Thymus (tissue), 11 donors: ENCODE measurements around the gene RAPGEF1. TPM values are rescaled to one million over a fixed set of nuclear protein-coding genes. Genes with fewer than 3 reads are reported as not detected.
A peak's percentile ranks its signal among the peaks of the same experiment; 100 is the strongest.

Experiments used
- DNase-seq, 9 donors: peaks; one replicate each; pipeline ENCODE4 v3.0.0-alpha.2; 2013; ENCODE audit warnings: low spot score in 9 of 9, low read depth in 6 of 9, missing footprints in 1 of 9
- H3K27ac ChIP-seq, 2 donors: one replicate each; pipeline ENCODE4 v1.5.1; 2013; ENCODE audit warnings: control low read depth in 1 of 2, low read depth in 1 of 2, low read length in 1 of 2, mild to moderate bottlenecking in 1 of 2, moderate library complexity in 1 of 2
- H3K27me3 ChIP-seq, 2 donors: one replicate each; pipeline ENCODE4 v1.5.1; 2013; ENCODE audit warnings: low read length in 1 of 2; ENCODE audit not compliant: control insufficient read depth in 2 of 2, insufficient read depth in 1 of 2
- H3K36me3 ChIP-seq, 2 donors: one replicate each; pipeline ENCODE4 v1.5.1; 2013; ENCODE audit warnings: low read length in 1 of 2, mild to moderate bottlenecking in 1 of 2, moderate library complexity in 1 of 2; ENCODE audit not compliant: control insufficient read depth in 2 of 2, insufficient read depth in 2 of 2
- H3K4me1 ChIP-seq, 2 donors: one replicate each; pipeline ENCODE4 v1.5.1; 2013; ENCODE audit warnings: low read length in 2 of 2; ENCODE audit not compliant: control insufficient read depth in 2 of 2, insufficient read depth in 2 of 2
- H3K4me3 ChIP-seq, 2 donors: one replicate each; pipeline ENCODE4 v1.5.1; 2013; ENCODE audit warnings: low read length in 2 of 2, control low read depth in 1 of 2, mild to moderate bottlenecking in 1 of 2
- H3K9me3 ChIP-seq, 2 donors: one replicate each; pipeline ENCODE4 v1.5.1; 2013; ENCODE audit warnings: low read length in 1 of 2, mild to moderate bottlenecking in 1 of 2; ENCODE audit not compliant: control insufficient read depth in 2 of 2, insufficient read depth in 1 of 2
- WGBS: extraction: QIAGEN DNeasy Blood & Tissue Kit; methylation state at CpG from one replicate; pipeline ENCODE4 v1.1.7; 2013; 5-methylcytosine and 5-hydroxymethylcytosine counted together
- polyA plus RNA-seq: library from polyadenylated mRNA; stranded (reverse); fragments of 200-250 nt; gene quantifications from one replicate; pipeline ENCODE4 v1.2.3, GENCODE V29; 2013
- total RNA-seq: library from RNA; stranded (reverse); fragments of 120-200 nt; gene quantifications from one replicate; pipeline ENCODE4 v1.2.4, GENCODE V29; 2013
- donor health status: healthy.

The RAPGEF1 gene
- total and polyA plus RNA-seq, 2 donors, result 21.6 to 25.9 TPM

DNA sequence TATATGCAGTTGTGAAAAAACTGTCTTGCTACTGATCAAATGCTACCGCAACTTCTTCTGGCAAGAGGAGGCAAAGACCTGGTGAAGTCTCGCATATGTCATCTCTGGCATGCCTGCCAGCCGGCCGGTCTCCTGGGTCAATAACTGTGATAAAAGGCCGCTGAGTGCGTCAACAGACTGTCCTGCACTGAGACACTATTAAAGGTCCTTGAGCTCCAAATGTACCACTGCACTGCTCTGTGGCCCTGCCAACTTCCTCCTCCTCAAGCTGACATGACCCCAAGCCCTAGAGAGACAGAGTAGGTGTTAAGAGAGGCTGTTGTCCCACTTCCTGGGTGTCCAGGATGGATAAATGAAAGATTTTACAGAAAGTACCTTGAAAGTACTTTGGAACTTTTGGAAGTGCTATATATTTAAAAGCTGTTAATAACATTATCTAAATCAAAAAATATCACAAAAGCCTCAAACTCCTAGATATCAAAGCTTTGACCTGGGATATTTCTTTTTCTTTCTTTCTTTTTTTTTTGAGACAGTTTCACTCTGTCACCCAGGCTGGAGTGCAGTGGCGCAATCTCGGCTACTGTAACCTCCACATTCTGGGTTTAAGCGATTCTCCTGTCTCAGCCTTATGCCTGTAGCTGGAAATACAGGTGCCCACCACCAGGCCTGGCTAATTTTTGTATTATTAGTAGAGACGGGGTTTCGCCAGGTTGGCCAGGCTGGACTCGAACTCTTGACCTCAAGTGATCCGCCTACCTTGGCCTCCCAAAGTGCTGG lies 31.5 kb downstream of the RAPGEF1 start:
- WGBS, result 90% methylated on average over 13 of the region's 13 CpGs
- Histone ChIP-seq H3K4me1 (peaks cover 35 to 61% of the 10 kb centered on the region in 2 donors), H3K27me3 (no peaks in the 10 kb centered on the region), H3K4me3 (no peak overlapping the region), H3K36me3 (peaks cover 0 to 3% of the 10 kb centered on the region in 2 donors), H3K27ac (no peak overlapping the region), H3K9me3 (no peaks in the 10 kb centered on the region)
- no peak for DNase-seq

DNA sequence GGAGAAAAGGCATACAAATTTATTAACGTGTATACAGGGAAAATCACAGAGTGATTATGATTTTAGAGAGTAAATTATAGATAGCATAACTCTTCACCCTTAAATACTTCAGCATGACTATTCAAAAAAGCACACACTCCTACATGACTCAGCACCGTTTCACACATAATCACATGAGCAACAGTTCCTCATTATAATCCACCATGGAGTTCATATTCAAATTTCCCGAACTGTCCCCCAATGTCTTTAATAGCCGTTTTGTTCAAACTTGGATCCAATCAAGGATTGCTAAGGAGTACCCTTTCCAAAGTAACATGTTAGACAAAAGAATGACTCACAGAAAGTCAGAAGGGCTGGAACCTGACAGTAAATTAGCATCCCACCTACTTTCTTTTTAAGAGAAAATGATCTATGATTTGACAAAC lies 32.1 kb downstream of the RAPGEF1 start:
- no peak overlapping the region for H3K4me3 ChIP-seq
- H3K9me3 ChIP-seq, result no peaks in the 10 kb centered on the region
- no peak overlapping the region for H3K27ac ChIP-seq
- peaks cover 0 to 3% of the 10 kb centered on the region in 2 donors for H3K36me3 ChIP-seq
- 28% methylated on average over 4 of the region's 4 CpGs for WGBS
- H3K27me3 ChIP-seq, result no peaks in the 10 kb centered on the region
- DNase-seq, result peak in 1 of 9 donors; percentile 37
- H3K4me1 ChIP-seq, result peaks cover 35 to 60% of the 10 kb centered on the region in 2 donors

DNA sequence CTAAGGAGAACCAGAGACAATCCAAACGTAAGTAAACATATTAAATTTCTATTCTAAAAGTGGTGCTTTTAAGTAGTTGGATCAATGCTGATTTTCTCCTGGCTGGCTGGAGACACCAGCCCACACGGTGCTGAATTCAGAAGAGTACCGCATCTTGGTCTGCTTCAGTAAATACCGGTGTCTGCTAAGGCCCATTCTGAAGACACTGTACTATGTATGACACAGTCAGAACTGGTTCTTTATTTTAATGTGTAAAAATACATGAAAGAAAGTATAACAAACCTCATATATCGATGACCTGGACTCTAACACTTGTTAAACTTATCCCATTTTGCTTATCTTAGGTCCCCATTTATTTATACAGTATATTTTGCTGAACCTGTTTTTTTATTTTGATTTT lies 32.8 kb downstream of the RAPGEF1 start:
- no peak overlapping the region for H3K4me3 ChIP-seq
- DNase-seq, result no peak
- no peak overlapping the region for H3K27ac ChIP-seq
- no peaks in the 10 kb centered on the region for H3K9me3 ChIP-seq
- peaks cover 35 to 60% of the 10 kb centered on the region in 2 donors for H3K4me1 ChIP-seq
- no peaks in the 10 kb centered on the region for H3K27me3 ChIP-seq
- H3K36me3 ChIP-seq, result peaks cover 0 to 3% of the 10 kb centered on the region in 2 donors
- WGBS, result 93% methylated on average over 5 of the region's 5 CpGs

DNA sequence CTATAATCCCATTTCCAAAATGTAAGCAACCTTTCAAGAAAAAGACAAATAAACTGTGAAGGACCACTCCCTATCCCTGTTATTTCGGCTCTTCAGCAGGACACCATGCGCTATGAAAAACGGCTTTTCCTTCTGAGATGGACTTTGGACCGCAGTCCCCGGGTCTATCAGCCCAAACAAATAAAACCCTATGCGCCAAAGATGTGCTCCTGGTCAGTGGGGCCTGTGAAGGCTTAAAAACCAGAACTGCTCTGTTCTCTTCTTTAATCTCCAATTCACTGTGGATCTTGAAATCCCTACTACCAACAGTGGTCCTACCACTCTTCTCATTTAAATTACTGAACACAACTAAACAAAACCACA lies 33.3 kb downstream of the RAPGEF1 start:
- no peak for DNase-seq
- no peak overlapping the region for H3K4me3 ChIP-seq
- H3K27ac ChIP-seq, result no peak overlapping the region
- peaks cover 0 to 3% of the 10 kb centered on the region in 2 donors for H3K36me3 ChIP-seq
- no peaks in the 10 kb centered on the region for H3K27me3 ChIP-seq
- peaks cover 35 to 60% of the 10 kb centered on the region in 2 donors for H3K4me1 ChIP-seq
- WGBS, result 98% methylated on average over 6 of the region's 6 CpGs
- no peaks in the 10 kb centered on the region for H3K9me3 ChIP-seq

DNA sequence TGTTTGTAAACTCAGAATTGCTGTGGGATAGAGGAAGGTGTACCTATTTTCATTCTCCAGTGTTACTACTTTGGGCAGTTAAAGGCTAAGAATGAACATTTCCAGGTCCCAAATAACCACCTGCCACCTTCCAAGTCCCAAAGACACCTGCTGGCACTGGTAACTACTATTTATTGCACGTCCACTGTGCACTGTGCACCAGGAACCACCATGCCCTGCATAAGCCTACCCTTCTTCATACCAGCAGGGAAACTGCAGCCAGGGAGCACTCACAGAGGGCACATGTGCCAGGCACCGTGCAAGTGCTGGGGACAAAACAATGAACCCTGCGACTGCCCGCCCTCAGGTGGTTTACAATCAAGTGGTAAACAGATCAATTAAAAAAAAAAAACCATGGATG lies 34.9 kb downstream of the RAPGEF1 start:
- 94% methylated on average over 4 of the region's 4 CpGs for WGBS
- DNase-seq, result no peak
- Histone ChIP-seq H3K27ac (no peak overlapping the region), H3K4me3 (no peak overlapping the region), H3K4me1 (peaks cover 31 to 55% of the 10 kb centered on the region in 2 donors), H3K27me3 (no peaks in the 10 kb centered on the region), H3K9me3 (no peaks in the 10 kb centered on the region), H3K36me3 (peaks cover 0 to 2% of the 10 kb centered on the region in 2 donors)

DNA sequence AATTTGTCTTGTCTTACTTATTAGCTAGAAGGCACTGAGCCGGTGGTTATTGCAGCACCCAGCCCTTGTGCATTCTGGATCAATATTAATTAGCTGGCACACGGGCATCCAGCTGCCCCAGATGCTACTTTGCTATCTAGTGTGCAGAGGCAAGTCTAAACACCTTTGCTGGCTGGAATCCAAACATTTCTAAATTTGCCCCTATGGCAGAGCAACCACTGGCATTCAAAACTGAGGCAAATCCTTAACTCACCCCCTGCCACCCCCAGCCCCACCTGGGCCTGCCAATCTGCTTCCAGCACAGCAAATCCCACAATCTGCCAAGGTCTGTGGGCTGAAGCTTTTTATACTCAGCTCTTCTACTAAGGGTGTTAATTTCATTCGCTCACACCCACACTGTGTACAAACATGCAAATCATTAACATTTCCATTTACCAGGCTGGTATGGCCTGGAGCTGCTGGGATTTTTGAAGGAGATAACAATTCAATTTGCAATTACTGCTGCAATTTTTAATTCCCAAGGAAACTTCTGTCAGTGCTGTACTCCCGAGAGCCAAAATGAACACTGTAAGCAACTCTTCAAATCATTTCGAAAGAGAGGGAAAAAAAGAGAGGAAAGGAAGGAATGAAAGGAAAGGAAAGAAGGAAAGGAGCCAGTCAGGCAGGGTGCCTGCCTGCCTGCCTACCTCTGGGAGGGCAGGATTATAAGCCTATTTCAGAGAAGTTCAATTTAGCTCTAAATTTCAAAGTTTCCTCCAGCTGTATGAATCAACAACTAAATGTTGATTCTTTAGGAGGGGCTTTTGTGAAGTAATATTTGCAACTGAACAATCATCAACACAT lies 35.5 kb downstream of the RAPGEF1 start:
- Histone ChIP-seq H3K27ac (no peak overlapping the region), H3K27me3 (no peaks in the 10 kb centered on the region), H3K4me3 (no peak overlapping the region), H3K36me3 (no peaks in the 10 kb centered on the region), H3K4me1 (peaks cover 31 to 51% of the 10 kb centered on the region in 2 donors), H3K9me3 (no peaks in the 10 kb centered on the region)
- DNase-seq, result no peak
- 90% methylated on average over 5 of the region's 5 CpGs for WGBS

DNA sequence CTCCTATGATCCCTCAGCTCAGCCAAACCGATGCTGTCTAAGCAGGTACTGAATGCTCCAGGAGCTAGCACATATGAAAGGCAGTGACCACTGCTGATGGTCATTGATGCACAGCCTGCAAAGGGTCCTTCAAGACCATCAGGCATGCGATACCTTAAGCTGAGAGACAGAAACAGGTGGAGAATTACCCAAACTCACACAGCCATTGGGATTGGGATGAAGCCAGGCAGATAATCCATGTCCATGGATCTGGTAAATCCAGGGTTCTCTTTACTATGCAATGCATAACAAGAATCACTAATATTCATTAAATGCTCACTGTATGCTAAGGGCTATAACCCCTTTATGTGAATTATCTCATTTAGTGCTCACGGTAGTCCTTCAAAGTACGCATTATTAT lies 36.2 kb downstream of the RAPGEF1 start:
- 81% methylated on average over 4 of the region's 4 CpGs for WGBS
- Histone ChIP-seq H3K27me3 (no peaks in the 10 kb centered on the region), H3K27ac (no peak overlapping the region), H3K4me3 (no peak overlapping the region), H3K36me3 (no peaks in the 10 kb centered on the region), H3K4me1 (peaks cover 31 to 50% of the 10 kb centered on the region in 2 donors), H3K9me3 (no peaks in the 10 kb centered on the region)
- no peak for DNase-seq

DNA sequence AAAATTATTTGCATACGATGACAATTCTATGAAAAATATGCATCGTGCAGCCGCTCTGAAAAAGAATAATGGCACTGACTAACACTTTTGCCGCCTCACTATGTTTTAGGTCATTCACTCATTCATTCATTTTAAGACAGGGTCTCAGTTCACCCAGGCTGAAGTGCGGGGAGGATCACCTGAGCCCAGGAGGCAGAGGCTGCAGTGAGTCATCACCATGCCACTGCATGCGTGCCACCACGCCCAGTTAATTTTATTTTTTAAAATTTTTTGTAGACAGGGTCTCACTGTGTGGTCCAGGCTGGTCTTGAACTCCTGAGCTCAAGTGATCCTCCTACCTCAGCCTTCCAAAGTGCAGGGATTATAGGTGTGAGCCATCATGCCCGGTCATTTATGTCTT lies 37.0 kb downstream of the RAPGEF1 start:
- Histone ChIP-seq H3K36me3 (no peaks in the 10 kb centered on the region), H3K4me1 (peaks cover 30 to 51% of the 10 kb centered on the region in 2 donors), H3K27ac (no peak overlapping the region), H3K9me3 (no peaks in the 10 kb centered on the region), H3K4me3 (no peak overlapping the region), H3K27me3 (no peaks in the 10 kb centered on the region)
- DNase-seq, result no peak
- 98% methylated on average over 8 of the region's 8 CpGs for WGBS

DNA sequence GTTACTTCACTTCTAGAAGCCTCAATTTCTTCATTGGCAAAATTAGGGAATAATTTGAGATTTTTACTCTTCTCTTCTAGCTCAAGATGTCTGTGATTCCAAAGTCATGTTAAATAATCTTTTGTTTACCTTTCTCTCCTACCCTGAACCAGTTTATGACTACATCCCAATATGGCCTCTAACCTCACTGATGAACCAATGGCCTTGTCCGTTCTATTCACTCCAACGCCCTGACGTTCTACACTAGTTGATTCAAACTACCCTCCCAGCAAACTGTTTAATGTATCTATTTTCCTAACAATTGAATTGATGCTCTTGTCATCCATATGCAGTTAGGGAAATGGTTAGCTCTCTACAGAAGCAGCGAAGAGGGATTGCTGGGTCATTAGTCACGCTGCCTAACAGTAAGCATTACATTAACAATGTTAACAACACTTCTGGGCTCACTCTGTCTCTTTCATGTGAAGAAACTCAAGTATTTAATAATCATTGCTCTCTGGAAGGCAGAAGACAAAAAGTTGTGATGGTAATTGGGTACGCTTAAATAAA lies 38.0 kb downstream of the RAPGEF1 start:
- WGBS, result 99% methylated on average over 6 of the region's 6 CpGs
- Histone ChIP-seq H3K36me3 (no peaks in the 10 kb centered on the region), H3K4me1 (peaks cover 27 to 61% of the 10 kb centered on the region in 2 donors), H3K27ac (no peak overlapping the region), H3K27me3 (no peaks in the 10 kb centered on the region), H3K4me3 (no peak overlapping the region), H3K9me3 (no peaks in the 10 kb centered on the region)
- DNase-seq, result no peak
